HepG2 (cell line): ENCODE data around the gene RSPH10B. TPM values are rescaled to one million over a fixed set of nuclear protein-coding genes. Genes with fewer than 3 reads are reported as not detected.

Experiments used
- ATF1 ChIP-seq: IDR thresholded peaks from 2 replicates; pipeline ENCODE4 v1.6.1; 2016; ENCODE audit warnings: mild to moderate bottlenecking, control low read depth
- DMAP1 ChIP-seq: IDR thresholded peaks from 2 replicates; pipeline ENCODE4 v1.6.1; 2016
- HDAC2 ChIP-seq: sonication (generic); formaldehyde crosslinking; IDR thresholded peaks from 2 replicates; pipeline ENCODE4 v1.4.0; 2020; ENCODE audit warnings: missing genetic modification reagents
- KDM1A ChIP-seq: IDR thresholded peaks from 2 replicates; pipeline ENCODE4 v1.6.1; 2016; ENCODE audit warnings: missing compliant biosample characterization
- RXRB ChIP-seq: IDR thresholded peaks from 2 replicates; pipeline ENCODE4 v1.6.1; 2016; ENCODE audit warnings: borderline replicate concordance, missing genetic modification reagents, missing compliant biosample characterization
- SALL1 ChIP-seq: sonication (generic); formaldehyde crosslinking; IDR thresholded peaks from 2 replicates; pipeline ENCODE4 v1.8.0; 2022; ENCODE audit warnings: mild to moderate bottlenecking, missing genetic modification reagents
- SAP130 ChIP-seq: IDR thresholded peaks from 2 replicates; pipeline ENCODE4 v1.6.1; 2016; ENCODE audit warnings: low read depth
- SIX1 ChIP-seq: sonication (generic); formaldehyde crosslinking; IDR thresholded peaks from 2 replicates; pipeline ENCODE4 v1.4.0; 2020; ENCODE audit warnings: missing genetic modification reagents, borderline replicate concordance
- TRAFD1 ChIP-seq: sonication (generic); formaldehyde crosslinking; IDR thresholded peaks from 2 replicates; pipeline ENCODE4 v1.5.1; 2020; ENCODE audit warnings: missing genetic modification reagents, mild to moderate bottlenecking, borderline replicate concordance
- ZNF292 ChIP-seq: sonication (generic); formaldehyde crosslinking; IDR thresholded peaks from 2 replicates; pipeline ENCODE4 v1.8.1; 2022; ENCODE audit warnings: mild to moderate bottlenecking, low read depth, missing genetic modification reagents, borderline replicate concordance
- polyA plus RNA-seq, 8 experiments: library from polyadenylated mRNA; depleted of rRNA in 3 of 8; stranded (reverse) in 7 of 8; unstranded in 1 of 8; fragments of >200 nt; fragmentation: Illumina TruSeq in 4 of 8; extraction: Trizol in 4 of 8; gene quantifications; 2 replicates each; pipeline versions ENCODE4 v1.2.1 to v1.2.3, GENCODE V29; 2011 to 2016; ENCODE audit warnings: low read depth in 4 of 8, missing spikeins in 1 of 8, mixed read lengths in 1 of 8; ENCODE audit not compliant: insufficient read depth in 1 of 8
- total RNA-seq, 5 experiments: library from RNA; depleted of rRNA; stranded (reverse); fragments of >200 nt; fragmentation: Illumina TruSeq; extraction: Trizol; gene quantifications; 2 replicates each; pipeline ENCODE4 v1.2.3, GENCODE V29; 2016; ENCODE audit warnings: low read depth in 1 of 5
- TF ChIP-seq, protein P1 (sequence below): sonication (generic); formaldehyde crosslinking; IDR thresholded peaks from 2 replicates; pipeline ENCODE4 v1.8.0; 2022; ENCODE audit warnings: missing genetic modification reagents, mild to moderate bottlenecking, moderate library complexity, borderline replicate concordance
- TF ChIP-seq, protein P2 (sequence below): sonication (generic); formaldehyde crosslinking; IDR thresholded peaks from 2 replicates; pipeline ENCODE4 v1.4.0; 2020; ENCODE audit warnings: missing genetic modification reagents
- TF ChIP-seq, protein P3 (sequence below): sonication (generic); formaldehyde crosslinking; IDR thresholded peaks from 2 replicates; pipeline ENCODE4 v1.4.0; 2020; ENCODE audit warnings: mild to moderate bottlenecking, missing genetic modification reagents, borderline replicate concordance
- TF ChIP-seq, protein P4 (sequence below): sonication (generic); formaldehyde crosslinking; IDR thresholded peaks from 2 replicates; pipeline ENCODE4 v1.5.0; 2020; ENCODE audit warnings: mild to moderate bottlenecking, missing genetic modification reagents

RSPH10B gene
- total and polyA plus RNA-seq, 2 of the 13 experiments (the other 11 are each of a cell fraction or from before 2014, with no cell fraction given), result not detected

DNA sequence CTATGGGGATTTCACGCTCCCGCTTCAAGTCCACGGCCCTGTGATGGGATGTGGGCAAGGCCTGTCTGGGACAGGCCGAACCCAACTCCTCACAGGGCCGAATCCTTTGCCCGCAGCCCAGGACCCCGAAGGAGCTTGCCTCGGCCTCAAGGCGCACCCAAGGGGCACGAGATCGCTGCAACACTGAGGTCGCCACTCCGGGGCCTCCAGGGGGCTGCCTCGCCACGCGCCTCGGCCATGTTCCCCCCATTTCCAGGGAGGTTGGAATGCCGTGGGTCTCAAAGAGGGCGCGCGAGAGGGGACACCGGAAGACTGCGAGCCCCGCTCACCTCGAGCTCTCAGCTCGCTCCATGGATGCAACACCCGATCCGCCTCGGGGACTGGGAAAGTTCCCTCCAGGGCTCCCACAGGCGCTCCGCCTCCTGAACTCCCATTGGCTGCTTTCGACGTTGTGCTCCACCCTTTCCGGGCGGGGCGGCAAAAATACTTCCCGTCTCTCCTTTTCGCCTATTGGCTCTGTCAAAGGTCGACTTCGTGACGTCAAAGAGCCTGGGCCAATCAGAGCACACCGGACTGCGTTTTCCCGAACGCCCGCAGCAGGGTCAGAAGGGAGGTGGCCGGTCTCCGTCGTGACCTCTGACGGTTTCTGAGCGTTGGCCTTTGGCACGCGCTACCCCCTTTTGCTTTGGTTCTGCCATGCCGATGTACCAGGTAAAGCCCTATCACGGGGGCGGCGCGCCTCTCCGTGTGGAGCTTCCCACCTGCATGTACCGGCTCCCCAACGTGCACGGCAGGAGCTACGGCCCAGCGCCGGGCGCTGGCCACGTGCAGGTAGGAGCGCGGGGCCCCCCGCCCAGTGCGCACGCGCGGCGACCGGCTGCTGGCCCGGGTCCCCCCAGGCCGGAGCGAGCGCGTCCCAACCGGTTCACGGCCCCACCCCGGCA, 38.5 kb upstream of the RSPH10B start, which contains the start of the genes AIMP2 and PMS2 (continued):
- TF ChIP-seq SIX1 (CRISPR knock-in tag), result peak; percentile 58; the same call in 1 of the 2 replicates
- TF ChIP-seq, protein P1, sequence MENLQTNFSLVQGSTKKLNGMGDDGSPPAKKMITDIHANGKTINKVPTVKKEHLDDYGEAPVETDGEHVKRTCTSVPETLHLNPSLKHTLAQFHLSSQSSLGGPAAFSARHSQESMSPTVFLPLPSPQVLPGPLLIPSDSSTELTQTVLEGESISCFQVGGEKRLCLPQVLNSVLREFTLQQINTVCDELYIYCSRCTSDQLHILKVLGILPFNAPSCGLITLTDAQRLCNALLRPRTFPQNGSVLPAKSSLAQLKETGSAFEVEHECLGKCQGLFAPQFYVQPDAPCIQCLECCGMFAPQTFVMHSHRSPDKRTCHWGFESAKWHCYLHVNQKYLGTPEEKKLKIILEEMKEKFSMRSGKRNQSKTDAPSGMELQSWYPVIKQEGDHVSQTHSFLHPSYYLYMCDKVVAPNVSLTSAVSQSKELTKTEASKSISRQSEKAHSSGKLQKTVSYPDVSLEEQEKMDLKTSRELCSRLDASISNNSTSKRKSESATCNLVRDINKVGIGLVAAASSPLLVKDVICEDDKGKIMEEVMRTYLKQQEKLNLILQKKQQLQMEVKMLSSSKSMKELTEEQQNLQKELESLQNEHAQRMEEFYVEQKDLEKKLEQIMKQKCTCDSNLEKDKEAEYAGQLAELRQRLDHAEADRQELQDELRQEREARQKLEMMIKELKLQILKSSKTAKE, result peak; percentile 76
- TF ChIP-seq, protein P2, sequence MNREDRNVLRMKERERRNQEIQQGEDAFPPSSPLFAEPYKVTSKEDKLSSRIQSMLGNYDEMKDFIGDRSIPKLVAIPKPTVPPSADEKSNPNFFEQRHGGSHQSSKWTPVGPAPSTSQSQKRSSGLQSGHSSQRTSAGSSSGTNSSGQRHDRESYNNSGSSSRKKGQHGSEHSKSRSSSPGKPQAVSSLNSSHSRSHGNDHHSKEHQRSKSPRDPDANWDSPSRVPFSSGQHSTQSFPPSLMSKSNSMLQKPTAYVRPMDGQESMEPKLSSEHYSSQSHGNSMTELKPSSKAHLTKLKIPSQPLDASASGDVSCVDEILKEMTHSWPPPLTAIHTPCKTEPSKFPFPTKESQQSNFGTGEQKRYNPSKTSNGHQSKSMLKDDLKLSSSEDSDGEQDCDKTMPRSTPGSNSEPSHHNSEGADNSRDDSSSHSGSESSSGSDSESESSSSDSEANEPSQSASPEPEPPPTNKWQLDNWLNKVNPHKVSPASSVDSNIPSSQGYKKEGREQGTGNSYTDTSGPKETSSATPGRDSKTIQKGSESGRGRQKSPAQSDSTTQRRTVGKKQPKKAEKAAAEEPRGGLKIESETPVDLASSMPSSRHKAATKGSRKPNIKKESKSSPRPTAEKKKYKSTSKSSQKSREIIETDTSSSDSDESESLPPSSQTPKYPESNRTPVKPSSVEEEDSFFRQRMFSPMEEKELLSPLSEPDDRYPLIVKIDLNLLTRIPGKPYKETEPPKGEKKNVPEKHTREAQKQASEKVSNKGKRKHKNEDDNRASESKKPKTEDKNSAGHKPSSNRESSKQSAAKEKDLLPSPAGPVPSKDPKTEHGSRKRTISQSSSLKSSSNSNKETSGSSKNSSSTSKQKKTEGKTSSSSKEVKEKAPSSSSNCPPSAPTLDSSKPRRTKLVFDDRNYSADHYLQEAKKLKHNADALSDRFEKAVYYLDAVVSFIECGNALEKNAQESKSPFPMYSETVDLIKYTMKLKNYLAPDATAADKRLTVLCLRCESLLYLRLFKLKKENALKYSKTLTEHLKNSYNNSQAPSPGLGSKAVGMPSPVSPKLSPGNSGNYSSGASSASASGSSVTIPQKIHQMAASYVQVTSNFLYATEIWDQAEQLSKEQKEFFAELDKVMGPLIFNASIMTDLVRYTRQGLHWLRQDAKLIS (CRISPR knock-in tag), result no peak; the same call in 1 of the 2 replicates
- peak; percentile 50; the same call in 1 of the 2 replicates for TF ChIP-seq ZNF292 (CRISPR knock-in tag)
- TF ChIP-seq KDM1A (CRISPR knock-in tag), result no peak
- TF ChIP-seq SAP130, result peak; percentile 99
- TF ChIP-seq RXRB (CRISPR knock-in tag), result no peak; the same call in none of the 2 replicates
- TF ChIP-seq HDAC2 (CRISPR knock-in tag), result peak; percentile 72
- peak; percentile 99 for TF ChIP-seq SALL1
- TF ChIP-seq TRAFD1 (CRISPR knock-in tag), result no peak; the same call in 1 of the 2 replicates
- TF ChIP-seq, protein P3, sequence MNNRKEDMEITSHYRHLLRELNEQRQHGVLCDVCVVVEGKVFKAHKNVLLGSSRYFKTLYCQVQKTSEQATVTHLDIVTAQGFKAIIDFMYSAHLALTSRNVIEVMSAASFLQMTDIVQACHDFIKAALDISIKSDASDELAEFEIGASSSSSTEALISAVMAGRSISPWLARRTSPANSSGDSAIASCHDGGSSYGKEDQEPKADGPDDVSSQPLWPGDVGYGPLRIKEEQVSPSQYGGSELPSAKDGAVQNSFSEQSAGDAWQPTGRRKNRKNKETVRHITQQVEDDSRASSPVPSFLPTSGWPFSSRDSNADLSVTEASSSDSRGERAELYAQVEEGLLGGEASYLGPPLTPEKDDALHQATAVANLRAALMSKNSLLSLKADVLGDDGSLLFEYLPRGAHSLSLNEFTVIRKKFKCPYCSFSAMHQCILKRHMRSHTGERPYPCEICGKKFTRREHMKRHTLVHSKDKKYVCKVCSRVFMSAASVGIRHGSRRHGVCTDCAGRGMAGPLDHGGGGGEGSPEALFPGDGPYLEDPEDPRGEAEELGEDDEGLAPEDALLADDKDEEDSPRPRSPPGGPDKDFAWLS (CRISPR knock-in tag), result 0 out of 2 replicates have a peak, but pooled peaks have one; percentile 89
- peak; percentile 97 for TF ChIP-seq ATF1 (CRISPR knock-in tag)
- TF ChIP-seq DMAP1 (CRISPR knock-in tag), result peak; percentile 100
- TF ChIP-seq, protein P4, sequence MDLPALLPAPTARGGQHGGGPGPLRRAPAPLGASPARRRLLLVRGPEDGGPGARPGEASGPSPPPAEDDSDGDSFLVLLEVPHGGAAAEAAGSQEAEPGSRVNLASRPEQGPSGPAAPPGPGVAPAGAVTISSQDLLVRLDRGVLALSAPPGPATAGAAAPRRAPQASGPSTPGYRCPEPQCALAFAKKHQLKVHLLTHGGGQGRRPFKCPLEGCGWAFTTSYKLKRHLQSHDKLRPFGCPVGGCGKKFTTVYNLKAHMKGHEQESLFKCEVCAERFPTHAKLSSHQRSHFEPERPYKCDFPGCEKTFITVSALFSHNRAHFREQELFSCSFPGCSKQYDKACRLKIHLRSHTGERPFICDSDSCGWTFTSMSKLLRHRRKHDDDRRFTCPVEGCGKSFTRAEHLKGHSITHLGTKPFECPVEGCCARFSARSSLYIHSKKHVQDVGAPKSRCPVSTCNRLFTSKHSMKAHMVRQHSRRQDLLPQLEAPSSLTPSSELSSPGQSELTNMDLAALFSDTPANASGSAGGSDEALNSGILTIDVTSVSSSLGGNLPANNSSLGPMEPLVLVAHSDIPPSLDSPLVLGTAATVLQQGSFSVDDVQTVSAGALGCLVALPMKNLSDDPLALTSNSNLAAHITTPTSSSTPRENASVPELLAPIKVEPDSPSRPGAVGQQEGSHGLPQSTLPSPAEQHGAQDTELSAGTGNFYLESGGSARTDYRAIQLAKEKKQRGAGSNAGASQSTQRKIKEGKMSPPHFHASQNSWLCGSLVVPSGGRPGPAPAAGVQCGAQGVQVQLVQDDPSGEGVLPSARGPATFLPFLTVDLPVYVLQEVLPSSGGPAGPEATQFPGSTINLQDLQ (CRISPR knock-in tag), result peak; percentile 98
